Mesenchymal stem cell (in vitro differentiated cells and primary cell): ENCODE measurements around the gene MPP3.

Experiments
- DNase-seq: peaks from one replicate; pipeline ENCODE4 v3.0.0-alpha.2; 2013
- H2AFZ ChIP-seq: one replicate; pipeline ENCODE4 v1.6.1; 2013; ENCODE audit warnings: low read depth, mild to moderate bottlenecking, control low read depth, inconsistent platforms, low read length, moderate library complexity
- H2AK5ac ChIP-seq: 2 replicates; pipeline ENCODE4 v1.6.1; 2013; ENCODE audit warnings: low read length, moderate library complexity, mild to moderate bottlenecking, inconsistent platforms; ENCODE audit not compliant: severe bottlenecking
- H2BK120ac ChIP-seq: one replicate; pipeline ENCODE4 v1.6.1; 2013; ENCODE audit warnings: low read depth, mild to moderate bottlenecking, inconsistent platforms, low read length, moderate library complexity
- H2BK12ac ChIP-seq, 2 experiments: one replicate each; pipeline ENCODE4 v1.6.1; 2013; ENCODE audit warnings: inconsistent platforms in 2 of 2, low read length in 2 of 2, mild to moderate bottlenecking in 2 of 2, moderate library complexity in 2 of 2, control low read depth in 1 of 2
- H2BK15ac ChIP-seq: one replicate; pipeline ENCODE4 v1.6.1; 2013; ENCODE audit warnings: mild to moderate bottlenecking, low read depth, inconsistent platforms; ENCODE audit not compliant: poor library complexity, severe bottlenecking
- H2BK5ac ChIP-seq: 2 replicates; pipeline ENCODE4 v1.6.1; 2013; ENCODE audit warnings: low read depth, mild to moderate bottlenecking, low read length, control low read depth, inconsistent platforms; ENCODE audit not compliant: poor library complexity, severe bottlenecking
- H3K14ac ChIP-seq, 2 experiments: one replicate each; pipeline ENCODE4 v1.6.1; 2013; ENCODE audit warnings: inconsistent platforms in 2 of 2, low read length in 2 of 2, control low read depth in 1 of 2, mild to moderate bottlenecking in 1 of 2, moderate library complexity in 1 of 2
- H3K18ac ChIP-seq, 2 experiments: one replicate each; pipeline ENCODE4 v1.6.1; 2013; ENCODE audit warnings: inconsistent platforms in 2 of 2, low read length in 2 of 2, control low read depth in 1 of 2, low read depth in 1 of 2, mild to moderate bottlenecking in 1 of 2
- H3K23ac ChIP-seq, 2 experiments: one replicate each; pipeline ENCODE4 v1.6.1; 2013; ENCODE audit warnings: inconsistent platforms in 2 of 2, low read length in 2 of 2, mild to moderate bottlenecking in 2 of 2, moderate library complexity in 2 of 2, control low read depth in 1 of 2
- H3K27ac ChIP-seq: 2 replicates; pipeline ENCODE4 v1.5.1; 2013; ENCODE audit warnings: mild to moderate bottlenecking, moderate library complexity, low read length, control low read depth, inconsistent platforms; ENCODE audit not compliant: poor library complexity, severe bottlenecking
- H3K27me3 ChIP-seq, 2 experiments: 2 replicates each; pipeline versions ENCODE4 v1.6.1 to v1.7.0; 2013; ENCODE audit warnings: low read length in 2 of 2, mild to moderate bottlenecking in 2 of 2, moderate library complexity in 2 of 2, control low read depth in 1 of 2, inconsistent platforms in 1 of 2; ENCODE audit not compliant: control insufficient read depth in 1 of 2, insufficient read depth in 1 of 2
- H3K36me3 ChIP-seq, 2 experiments: 2 replicates each; pipeline versions ENCODE4 v1.6.1 to v1.7.0; 2013; ENCODE audit warnings: low read length in 2 of 2, control low read depth in 1 of 2, inconsistent platforms in 1 of 2, low read depth in 1 of 2, mild to moderate bottlenecking in 1 of 2; ENCODE audit not compliant: insufficient read depth in 2 of 2, control insufficient read depth in 1 of 2
- H3K4ac ChIP-seq, 2 experiments: one replicate each; pipeline ENCODE4 v1.6.1; 2013; ENCODE audit warnings: inconsistent platforms in 2 of 2, low read length in 2 of 2, mild to moderate bottlenecking in 2 of 2, moderate library complexity in 2 of 2, control low read depth in 1 of 2, low read depth in 1 of 2
- H3K4me1 ChIP-seq: 2 replicates; pipeline ENCODE4 v1.6.1; 2013; ENCODE audit warnings: low read depth, low read length, control low read depth; ENCODE audit not compliant: control insufficient read depth, insufficient read depth
- H3K4me2 ChIP-seq: 2 replicates; pipeline ENCODE4 v1.6.1; 2013; ENCODE audit warnings: low read length, mild to moderate bottlenecking, inconsistent platforms; ENCODE audit not compliant: poor library complexity, severe bottlenecking
- H3K4me3 ChIP-seq, 2 experiments: 2 replicates each; pipeline versions ENCODE4 v1.5.1 to v1.7.0; 2013; ENCODE audit warnings: low read length in 2 of 2, mild to moderate bottlenecking in 2 of 2, control low read depth in 1 of 2, low read depth in 1 of 2; ENCODE audit not compliant: insufficient read depth in 1 of 2
- H3K79me1 ChIP-seq: replicated peaks from 2 replicates; pipeline ENCODE4 v1.6.1; 2013; ENCODE audit warnings: mild to moderate bottlenecking, control low read depth, low read length, inconsistent platforms; ENCODE audit not compliant: poor library complexity, severe bottlenecking
- H3K9ac ChIP-seq: 2 replicates; pipeline ENCODE4 v1.7.0; 2013; ENCODE audit warnings: mild to moderate bottlenecking, low read length, moderate library complexity
- H3K9me3 ChIP-seq: 2 replicates; pipeline ENCODE4 v1.7.0; 2013; ENCODE audit warnings: mild to moderate bottlenecking, low read length; ENCODE audit not compliant: control insufficient read depth
- H4K8ac ChIP-seq: one replicate; pipeline ENCODE4 v1.6.1; 2013; ENCODE audit warnings: inconsistent platforms, mild to moderate bottlenecking, low read length, moderate library complexity
- H4K91ac ChIP-seq: one replicate; pipeline ENCODE4 v1.6.1; 2013; ENCODE audit warnings: mild to moderate bottlenecking, low read length, inconsistent platforms
- WGBS: methylation state at CpG from one replicate; pipeline ENCODE4 v1.1.7; 2013; ENCODE audit warnings: mixed read lengths; 5-methylcytosine and 5-hydroxymethylcytosine counted together

Gene MPP3

DNA sequence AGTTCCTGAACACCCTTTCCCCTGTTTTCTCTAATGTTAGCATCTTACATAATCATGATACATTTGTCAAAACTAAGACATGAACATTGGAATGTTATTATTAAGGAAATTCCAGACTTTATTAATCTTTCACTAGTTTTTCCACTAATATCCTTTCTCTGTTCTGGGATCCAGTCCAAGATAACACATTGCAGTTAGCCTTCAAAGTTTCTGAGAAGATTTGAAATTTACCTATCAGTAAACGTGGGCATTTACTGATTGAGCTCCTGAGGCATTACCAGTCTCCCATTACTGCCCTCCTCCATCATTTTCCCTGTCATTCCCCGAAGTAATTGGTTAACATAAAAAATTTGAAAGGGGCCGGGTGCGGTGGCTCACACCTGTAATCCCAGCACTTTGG is 8.3 kb upstream of the MPP3 start:
- Histone ChIP-seq H2BK5ac (no peak overlapping the region), H3K14ac (no peak overlapping the region), H3K4ac (no peak overlapping the region), H3K79me1 (no peaks in the 10 kb centered on the region), H2BK12ac (no peak overlapping the region), H3K23ac (no peak overlapping the region), H3K9ac (no peak overlapping the region), H2AK5ac (no peak overlapping the region), H4K8ac (no peak overlapping the region), H4K91ac (no peak overlapping the region), H3K4me2 (no peak overlapping the region), H3K18ac (no peak overlapping the region), H2AFZ (no peak overlapping the region), H3K9me3 (no peaks in the 10 kb centered on the region), H3K27ac (peak overlapping the region; percentile 8), H2BK120ac (no peak overlapping the region), H3K4me3 (no peak overlapping the region), H2BK15ac (no peak overlapping the region), H3K4me1 (peaks cover 16% of the 10 kb centered on the region), H3K27me3 (peaks cover 5 to 21% of the 10 kb centered on the region in 2 experiments), H3K36me3 (no peaks in the 10 kb centered on the region)
- no peak for DNase-seq
- 94% methylated on average over 4 of the region's 4 CpGs for WGBS

DNA sequence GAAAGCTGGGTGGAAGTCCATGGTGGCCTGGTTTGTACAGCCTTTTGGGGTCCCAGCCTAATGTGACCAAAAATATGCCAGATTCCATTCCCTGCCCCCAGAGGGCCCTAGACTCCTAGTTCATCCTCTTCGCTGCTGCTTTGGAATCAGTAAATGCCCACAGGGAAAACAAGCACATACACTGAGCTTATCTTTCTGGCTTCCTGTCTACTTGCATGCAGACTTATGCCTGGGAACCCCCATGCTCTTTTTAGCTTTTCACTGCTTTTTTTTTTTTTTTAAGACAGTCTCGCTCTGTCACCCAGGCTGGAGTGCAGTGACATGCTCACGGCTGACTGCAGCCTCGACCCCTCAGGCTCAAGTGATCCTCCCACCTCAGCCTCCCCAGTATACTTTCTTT is 7.9 kb upstream of the MPP3 start:
- Histone ChIP-seq H3K36me3 (no peaks in the 10 kb centered on the region), H3K4me3 (no peak overlapping the region), H2AFZ (no peak overlapping the region), H2BK15ac (no peak overlapping the region), H3K27ac (no peak overlapping the region), H3K4me2 (no peak overlapping the region), H3K14ac (no peak overlapping the region), H3K4me1 (peaks cover 14% of the 10 kb centered on the region), H3K27me3 (peaks cover 5 to 21% of the 10 kb centered on the region in 2 experiments), H3K9me3 (no peaks in the 10 kb centered on the region), H2BK12ac (no peak overlapping the region), H3K4ac (no peak overlapping the region), H4K91ac (no peak overlapping the region), H2AK5ac (no peak overlapping the region), H3K18ac (no peak overlapping the region), H3K9ac (no peak overlapping the region), H3K23ac (no peak overlapping the region), H2BK5ac (no peak overlapping the region), H4K8ac (no peak overlapping the region), H2BK120ac (no peak overlapping the region), H3K79me1 (no peaks in the 10 kb centered on the region)
- 26% methylated on average over 1 of the region's 4 CpGs for WGBS
- DNase-seq: peak; percentile 42

DNA sequence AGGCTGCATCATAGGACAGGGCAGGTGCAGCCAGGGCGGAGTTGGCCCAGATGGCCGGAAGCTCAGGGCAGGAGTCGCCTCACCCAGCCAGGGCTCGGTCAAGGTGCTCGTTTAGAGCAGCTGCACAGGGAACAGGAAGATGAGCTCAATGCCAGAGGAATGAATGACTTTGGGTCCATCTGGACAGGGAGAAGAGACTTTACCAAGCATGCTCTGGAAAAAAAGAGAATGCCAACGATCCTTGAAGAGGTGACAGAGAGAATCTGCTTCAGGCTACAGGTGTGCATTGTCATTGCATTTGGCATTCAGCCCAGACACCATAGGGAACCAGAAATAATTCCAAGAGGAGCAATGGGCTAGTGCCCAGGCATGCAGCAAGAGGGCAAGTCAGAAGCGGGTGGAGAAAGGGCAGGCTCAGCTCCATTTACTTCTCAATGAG is 6.7 kb upstream of the MPP3 start:
- 73% methylated on average over 7 of the region's 7 CpGs for WGBS

DNA sequence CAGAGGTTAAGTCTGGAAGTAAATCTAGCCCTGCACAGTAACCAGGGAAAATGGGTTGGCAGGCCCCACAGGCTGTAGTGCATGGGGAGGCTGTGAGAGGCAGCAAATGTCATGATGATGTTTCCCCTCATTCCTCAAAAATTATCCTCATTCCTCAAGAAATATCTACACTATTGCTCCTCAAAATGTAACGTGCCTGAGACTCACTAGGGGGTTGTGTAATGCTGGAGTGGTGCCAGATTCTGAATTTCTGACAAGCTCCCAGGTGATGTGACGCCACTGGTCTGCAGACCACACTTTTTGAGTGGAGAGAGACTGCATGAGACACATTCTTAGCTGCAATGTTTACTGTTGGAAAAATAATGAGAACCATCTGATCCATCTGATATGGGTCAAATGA is 1.2 kb upstream of the MPP3 start:
- Histone ChIP-seq H3K36me3 (peaks cover 23 to 25% of the 10 kb centered on the region in 2 experiments), H2AFZ (no peak overlapping the region), H2BK12ac (no peak overlapping the region), H3K4ac (no peak overlapping the region), H3K23ac (no peak overlapping the region), H3K14ac (no peak overlapping the region), H3K4me2 (no peak overlapping the region), H2AK5ac (no peak overlapping the region), H3K79me1 (peaks cover 3% of the 10 kb centered on the region), H4K91ac (no peak overlapping the region), H3K4me1 (peaks cover 14% of the 10 kb centered on the region), H3K9me3 (no peaks in the 10 kb centered on the region), H3K27me3 (no peaks in the 10 kb centered on the region), H3K4me3 (peak overlapping the region in 1 of 2 experiments; percentile 81), H2BK5ac (no peak overlapping the region), H2BK120ac (no peak overlapping the region), H4K8ac (no peak overlapping the region), H3K27ac (no peak overlapping the region), H2BK15ac (no peak overlapping the region), H3K18ac (no peak overlapping the region), H3K9ac (no peak overlapping the region)
- DNase-seq: no peak
- WGBS: 85% methylated on average over 2 of the region's 2 CpGs

More for the DNA sequence above, 6.7 kb upstream of the MPP3 start:
- Histone ChIP-seq H3K14ac (no peak overlapping the region), H3K9me3 (no peaks in the 10 kb centered on the region), H3K4me3 (no peak overlapping the region), H4K91ac (no peak overlapping the region), H4K8ac (no peak overlapping the region), H3K36me3 (no peaks in the 10 kb centered on the region), H2BK5ac (no peak overlapping the region), H3K79me1 (no peaks in the 10 kb centered on the region), H2AFZ (no peak overlapping the region), H3K27ac (no peak overlapping the region), H3K27me3 (peaks cover 5 to 21% of the 10 kb centered on the region in 2 experiments), H3K18ac (no peak overlapping the region), H2AK5ac (no peak overlapping the region), H3K9ac (no peak overlapping the region), H3K4me2 (no peak overlapping the region), H3K23ac (no peak overlapping the region), H3K4me1 (peaks cover 13% of the 10 kb centered on the region), H2BK120ac (no peak overlapping the region), H2BK15ac (no peak overlapping the region), H2BK12ac (no peak overlapping the region), H3K4ac (no peak overlapping the region)
- DNase-seq: no peak
